GM15510 (cell line): Measurements from ENCODE around the gene SUGCT.

Source experiments
- POLR2A ChIP-seq: IDR thresholded peaks from 3 replicates; pipeline ENCODE4 v1.6.1; 2011; ENCODE audit warnings: borderline replicate concordance; ENCODE audit not compliant: insufficient read length; ENCODE audit errors: extremely low read depth

The SUGCT gene

DNA sequence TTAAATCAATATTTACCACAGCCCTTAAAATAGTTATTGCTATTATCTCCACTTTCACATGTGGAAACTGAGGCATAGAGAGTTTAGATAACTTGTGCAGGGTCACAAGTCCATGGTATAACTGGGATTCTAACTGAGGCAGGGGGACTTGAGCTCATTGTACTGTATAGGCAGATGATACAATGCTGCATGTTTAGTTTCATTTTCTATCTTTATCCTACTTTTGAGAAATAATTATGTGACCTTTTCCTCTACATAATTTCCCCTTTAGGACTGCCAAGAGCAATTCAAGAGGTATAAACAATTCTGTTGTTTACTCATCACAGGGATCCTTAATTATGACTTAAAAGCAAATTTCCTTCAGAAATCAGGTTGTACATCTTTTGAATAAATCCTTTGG is 193.1 kb downstream of the SUGCT start:
- no peak for TF ChIP-seq POLR2A

DNA sequence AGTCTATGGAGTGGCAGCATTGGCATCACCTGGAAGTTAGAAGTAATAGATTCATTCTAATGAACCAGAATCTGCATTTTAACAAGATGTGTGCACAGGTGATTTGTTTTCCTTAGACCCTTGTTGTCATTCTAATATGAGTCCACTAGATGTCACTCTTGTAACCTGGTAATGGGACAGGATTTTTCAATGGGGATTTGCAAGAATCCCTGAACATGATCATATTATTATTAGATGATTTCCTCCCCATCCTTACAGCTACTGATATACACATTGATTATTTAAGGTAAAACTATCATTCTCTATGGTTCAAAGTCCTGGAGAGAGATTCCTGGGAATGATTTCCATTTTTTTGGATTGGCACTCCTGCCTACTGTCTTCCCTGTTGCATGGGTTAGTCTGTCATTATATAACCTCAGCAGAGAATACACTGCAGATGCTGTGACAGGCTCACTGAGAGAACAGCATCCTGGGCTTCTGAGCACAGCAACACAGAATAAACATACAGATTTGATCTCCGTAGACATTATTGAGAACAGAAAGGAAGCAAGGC is 194.9 kb downstream of the SUGCT start:
- no peak for TF ChIP-seq POLR2A

GRCh38 chr7:40330408-40330807 is 195.6 kb downstream of the SUGCT start:
- no peak for TF ChIP-seq POLR2A

DNA sequence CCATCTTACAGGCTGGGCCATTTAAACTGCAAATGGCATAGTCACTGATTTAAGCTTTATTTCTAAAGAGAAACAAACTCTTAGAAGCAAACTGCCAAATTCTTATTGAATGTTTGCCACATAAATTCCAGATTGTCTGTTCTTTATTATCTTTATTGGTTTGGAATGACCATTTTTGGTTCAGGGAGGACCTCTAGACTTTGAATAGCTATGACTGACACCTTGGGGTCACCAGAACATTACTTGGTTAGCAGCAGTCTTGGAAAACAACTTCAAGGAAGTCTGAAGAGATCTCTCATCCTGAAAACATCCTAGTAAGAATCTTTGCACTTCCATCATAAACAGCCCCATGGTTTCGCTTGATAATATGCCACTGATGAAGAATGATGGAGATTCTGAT is 197.1 kb downstream of the SUGCT start:
- no peak for TF ChIP-seq POLR2A

DNA sequence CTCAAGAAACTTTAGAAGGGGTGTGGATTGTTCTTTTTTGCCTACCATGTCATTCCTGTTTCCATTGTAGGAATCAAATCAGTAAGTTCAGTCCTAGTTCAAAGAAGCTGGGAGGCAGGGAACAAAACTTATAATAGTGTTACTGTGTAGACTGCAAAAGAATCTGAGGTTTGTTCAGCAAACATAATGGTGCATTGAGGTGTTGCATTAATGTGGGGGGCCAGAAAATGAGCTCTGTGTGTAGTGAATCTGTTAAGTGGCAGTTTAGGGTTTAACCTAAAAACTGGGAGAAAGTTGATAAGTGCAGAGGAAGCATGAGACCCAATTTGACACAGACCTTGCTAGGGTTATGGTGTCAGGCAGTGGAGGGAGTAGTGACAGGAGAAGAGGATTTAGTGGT is 197.7 kb downstream of the SUGCT start:
- TF ChIP-seq POLR2A, result no peak

DNA sequence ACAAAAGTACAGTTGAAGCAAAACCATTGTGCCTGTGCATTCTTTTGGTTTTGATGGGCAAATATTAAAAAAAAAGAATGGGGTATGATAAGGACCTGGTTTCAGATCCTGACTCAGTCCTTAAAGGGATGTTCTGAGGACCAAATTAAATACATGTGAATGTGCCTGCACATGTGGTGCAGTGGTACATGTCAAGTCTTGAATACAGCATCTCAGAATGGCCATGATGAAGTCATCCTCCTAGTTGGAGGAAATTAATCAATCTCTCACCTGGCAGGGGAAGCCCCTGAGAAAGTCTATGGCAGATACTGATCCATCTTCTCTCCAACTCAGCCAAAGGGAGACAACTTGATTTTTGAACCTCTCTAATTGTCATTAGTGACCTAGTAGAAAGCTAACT is 207.0 kb downstream of the SUGCT start:
- TF ChIP-seq POLR2A, result no peak

GRCh38 chr7:40346554-40346953 is 211.7 kb downstream of the SUGCT start:
- TF ChIP-seq POLR2A, result no peak

DNA sequence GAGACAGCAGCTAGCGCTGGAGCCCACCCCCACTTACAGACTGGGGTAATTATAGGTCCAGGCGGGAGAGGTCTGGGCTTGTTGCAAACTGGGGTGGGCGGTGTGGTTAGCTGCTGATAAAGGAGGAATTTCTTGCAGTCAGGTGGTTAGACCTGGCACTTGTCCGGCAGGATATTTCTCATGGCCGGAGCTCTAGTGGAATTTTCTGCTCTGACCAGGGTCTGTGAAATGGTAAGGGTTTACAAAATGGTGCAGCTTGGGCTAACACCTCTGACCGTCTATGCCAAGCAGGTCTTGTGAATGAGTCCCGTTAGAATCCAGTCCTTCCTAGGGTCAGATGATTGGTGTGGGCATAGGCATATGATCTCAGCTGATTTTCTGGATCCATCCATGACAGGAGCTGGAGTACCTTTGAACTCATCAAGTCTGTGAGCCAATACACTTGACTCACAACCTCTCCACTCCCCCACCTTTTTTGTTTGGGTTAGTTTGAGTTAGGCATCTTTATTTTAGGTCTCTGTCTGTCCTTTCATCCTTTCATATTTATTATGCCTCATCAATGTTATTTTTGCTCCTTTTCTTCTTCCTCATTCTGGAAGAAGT is 213.4 kb downstream of the SUGCT start:
- no peak for TF ChIP-seq POLR2A

DNA sequence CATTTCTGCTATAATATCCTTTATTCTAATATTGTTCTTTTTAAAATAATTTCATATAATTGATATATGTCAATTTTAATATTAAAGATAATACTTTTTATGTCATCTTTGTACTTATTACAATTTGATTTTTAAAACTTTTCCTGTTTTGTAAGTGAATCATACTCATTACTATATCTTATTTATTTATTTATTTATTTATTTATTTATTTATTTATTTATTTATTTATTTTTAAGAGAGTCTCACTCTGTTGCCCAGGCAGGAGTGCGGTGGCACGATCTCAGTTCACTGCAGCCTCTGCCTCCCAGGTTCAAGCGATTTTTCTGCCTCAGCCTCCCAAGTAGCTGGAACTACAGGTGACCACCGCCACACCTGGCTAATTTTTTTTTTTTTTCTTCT is 215.3 kb downstream of the SUGCT start:
- no peak for TF ChIP-seq POLR2A

DNA sequence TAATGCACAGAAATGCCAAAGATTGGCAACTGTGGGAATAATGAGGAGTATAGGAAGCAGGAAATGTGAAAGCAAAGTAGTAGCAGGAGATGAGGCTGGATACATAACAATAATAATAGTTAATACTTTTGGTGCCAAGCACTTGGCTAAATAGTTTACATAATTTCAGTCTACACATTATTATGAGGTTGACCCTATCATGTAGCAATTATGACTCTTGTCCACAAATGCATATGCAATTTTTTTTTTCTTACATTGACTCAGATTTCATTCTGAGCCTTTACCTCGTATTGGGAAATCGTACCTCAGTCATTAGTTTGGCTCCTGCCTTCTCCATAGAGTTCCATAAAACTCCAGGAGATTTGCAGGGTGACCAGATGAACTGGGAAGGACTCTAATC is 219.9 kb downstream of the SUGCT start:
- TF ChIP-seq POLR2A, result no peak

- TF ChIP-seq POLR2A, result no peak
These were observed 221.5 kb downstream of the SUGCT start for GRCh38 chr7:40356312-40356711.

- TF ChIP-seq POLR2A, result no peak
These were observed 222.3 kb downstream of the SUGCT start for GRCh38 chr7:40356871-40357709.

DNA sequence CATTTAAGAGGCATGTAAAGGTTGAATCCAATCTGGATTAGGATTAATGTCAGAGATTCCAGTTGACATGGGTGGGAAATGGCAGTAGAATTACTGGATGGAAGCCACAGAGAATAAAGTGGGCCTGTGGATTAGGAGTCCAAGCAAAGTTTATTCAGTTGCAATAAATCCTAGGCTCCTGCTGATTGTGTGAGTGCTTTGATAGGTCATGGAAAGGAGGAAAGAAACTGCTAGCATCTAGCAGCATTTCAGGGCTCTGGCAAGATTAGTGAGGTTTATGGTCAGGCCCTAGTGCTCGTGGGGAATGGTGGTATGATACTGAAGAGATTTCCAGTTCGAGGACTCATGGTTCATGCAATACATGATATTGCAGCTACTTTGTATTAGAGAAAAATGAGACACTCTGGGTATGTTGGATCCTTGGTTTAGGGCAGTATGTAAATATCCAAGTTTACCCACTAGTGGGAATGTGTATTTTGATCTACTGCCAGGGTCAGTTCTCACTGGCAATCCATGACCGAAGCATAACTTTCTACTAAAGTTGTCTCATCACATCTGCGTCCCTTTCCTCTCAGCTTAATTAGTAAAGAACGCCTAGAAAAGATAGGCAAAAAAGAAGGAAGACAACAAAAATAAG is 235.0 kb downstream of the SUGCT start:
- no peak for TF ChIP-seq POLR2A

- TF ChIP-seq POLR2A, result no peak
These were observed 237.1 kb downstream of the SUGCT start for GRCh38 chr7:40371806-40372440.

- no peak for TF ChIP-seq POLR2A
These were observed 239.8 kb downstream of the SUGCT start for GRCh38 chr7:40374575-40374974.
